ENCODE results near the gene IRF7.
"Not testable (repeated sequence)": the region's sequence is repeated elsewhere in the genome, so short reads cannot be mapped to it uniquely, and the experiment has no call there.

Gene IRF7

DNA sequence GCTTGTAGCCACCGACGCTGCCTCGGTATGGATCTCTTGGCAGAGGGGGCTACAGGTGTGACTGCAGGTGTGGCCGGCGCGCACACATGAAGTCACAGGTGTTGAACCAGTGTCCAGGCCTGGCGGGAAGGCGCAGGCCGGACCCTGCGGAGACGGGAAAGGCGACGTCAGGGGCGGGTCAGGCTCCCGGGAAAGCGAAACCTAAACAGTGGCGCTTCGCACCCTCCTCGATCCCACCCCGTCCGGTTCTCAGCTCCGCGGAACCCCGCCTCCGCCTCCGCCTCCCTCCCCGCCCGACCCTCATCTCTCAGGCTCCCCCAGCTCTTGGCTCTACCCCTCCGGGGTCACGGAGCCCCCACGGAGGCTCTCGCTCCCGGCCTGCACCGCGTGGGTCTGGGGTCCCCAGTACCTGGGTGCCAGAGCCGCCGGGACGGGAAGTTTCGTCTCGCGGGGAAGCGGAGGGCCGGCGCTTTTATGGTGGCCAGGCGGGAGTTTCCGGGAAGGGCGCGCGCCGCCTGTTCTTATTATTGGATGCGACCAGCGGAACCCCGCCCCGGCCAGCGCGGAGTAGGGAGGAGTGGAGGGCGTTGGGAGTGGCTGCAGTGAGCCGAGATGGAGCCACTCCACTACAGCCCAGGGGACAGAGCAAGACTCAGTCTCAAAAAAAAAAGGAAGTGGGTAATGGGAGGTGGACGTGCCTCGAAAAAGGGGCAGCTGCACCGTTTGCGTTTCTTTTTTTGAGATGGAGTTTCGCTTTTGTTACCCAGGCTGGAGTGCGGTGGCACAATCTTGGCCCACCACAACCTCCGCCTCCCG is at the start of gene IRF7:
IRF7 (minus strand) TSS at position 447 of the 816 bp plus-strand sequence. CDS start 586 bp downstream, outside the sequence.
- peak; percentile 65 to 80 (median 74) for DNase-seq

- no peak for DNase-seq
Observed at GRCh38 chr11:665062-665703, 49.4 kb upstream of the IRF7 start.

GRCh38 chr11:662689-663274 is 47.0 kb upstream of the IRF7 start:
- DNase-seq: no peak

GRCh38 chr11:660681-661444 is 45.1 kb upstream of the IRF7 start:
- no peak for DNase-seq

DNA sequence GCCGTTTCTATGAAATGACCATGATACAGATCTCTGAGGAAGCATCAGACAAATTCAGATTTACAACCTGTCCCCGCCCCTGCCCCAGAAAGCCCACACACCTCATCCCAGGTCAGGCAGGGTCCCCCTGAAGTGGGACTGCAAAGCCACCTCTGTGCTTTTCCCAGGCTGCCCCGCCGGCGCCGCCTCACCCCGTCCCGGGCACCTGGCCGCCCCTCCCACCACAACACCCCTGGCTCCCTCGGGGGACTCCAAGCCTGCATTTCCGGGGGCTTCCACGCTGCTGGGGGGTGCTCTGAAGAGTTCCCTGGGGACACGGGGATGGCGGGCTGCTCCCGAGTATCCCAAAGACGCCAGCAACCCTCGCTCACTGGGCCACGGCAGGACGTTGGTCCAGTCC is 44.5 kb upstream of the IRF7 start:
- DNase-seq: no peak

DNA sequence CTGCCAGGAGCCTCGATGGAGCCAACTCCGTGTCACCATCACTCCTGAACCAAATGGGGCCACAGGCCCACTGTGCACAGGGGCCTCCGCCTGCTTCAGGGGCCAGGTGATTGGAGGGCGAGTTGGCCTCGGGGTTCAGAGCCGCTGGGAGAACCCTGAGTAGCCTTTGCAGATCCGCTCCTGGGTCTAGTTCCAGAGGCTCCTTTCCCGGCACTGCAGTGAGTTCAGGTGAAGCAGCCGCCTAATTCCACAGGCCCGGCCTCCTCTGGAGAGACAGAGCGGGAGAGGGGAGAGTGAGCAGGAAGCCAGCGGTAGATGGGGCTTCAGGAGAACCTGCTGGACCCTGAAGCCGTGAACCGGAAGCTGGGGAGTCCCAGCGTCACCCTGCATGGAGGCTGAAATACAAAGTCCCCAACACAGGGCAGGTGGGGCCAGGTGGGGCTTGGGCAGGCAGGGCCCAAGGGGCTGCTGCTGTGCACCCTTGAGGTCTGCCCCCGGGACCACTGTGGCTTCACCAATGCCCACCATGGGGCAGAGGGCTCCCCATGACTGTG is 43.9 kb upstream of the IRF7 start:
- DNase-seq: no peak

DNA sequence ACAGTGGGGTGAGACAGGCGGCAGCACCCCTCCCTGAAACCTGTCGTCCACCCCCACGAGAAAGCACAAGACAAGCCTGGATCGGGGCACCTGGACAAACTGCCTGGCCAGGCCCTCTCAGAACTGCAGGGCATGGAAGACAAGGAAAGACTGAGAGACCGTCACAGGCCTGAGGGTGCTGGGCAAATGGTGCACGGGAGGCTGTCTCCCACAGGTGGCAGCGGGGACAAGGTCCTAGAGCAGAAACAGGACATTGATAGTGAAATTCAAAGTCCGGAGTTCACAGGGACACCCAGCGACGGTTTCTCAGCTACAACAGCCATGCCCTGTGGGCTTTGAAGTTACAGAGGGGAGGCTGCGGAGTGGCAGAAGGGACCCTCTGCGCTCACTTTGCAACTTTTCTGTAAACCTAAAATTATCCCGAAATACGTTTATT is 42.0 kb upstream of the IRF7 start:
- no peak for DNase-seq

DNA sequence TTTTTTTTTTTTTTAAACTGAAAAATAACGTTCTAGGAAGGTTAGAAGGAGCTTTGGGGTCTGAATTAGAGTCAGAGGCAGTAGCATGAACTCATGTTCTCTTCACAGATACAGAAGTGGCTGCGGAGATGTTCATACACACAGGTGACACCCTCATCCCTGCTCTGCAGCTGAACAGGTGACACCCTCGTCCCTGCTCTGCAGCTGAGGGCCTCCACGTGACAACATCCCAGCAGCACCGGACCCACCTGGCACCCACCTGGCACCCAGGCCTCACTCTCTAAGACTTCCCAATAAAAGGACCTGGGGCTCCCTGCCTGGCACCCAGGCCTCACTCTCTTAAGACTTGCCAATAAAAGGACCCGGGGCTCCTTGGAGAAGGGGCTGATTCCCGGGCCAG is 41.1 kb upstream of the IRF7 start:
- no peak for DNase-seq

- DNase-seq: no peak
Observed at GRCh38 chr11:656426-656825, 40.7 kb upstream of the IRF7 start.

DNA sequence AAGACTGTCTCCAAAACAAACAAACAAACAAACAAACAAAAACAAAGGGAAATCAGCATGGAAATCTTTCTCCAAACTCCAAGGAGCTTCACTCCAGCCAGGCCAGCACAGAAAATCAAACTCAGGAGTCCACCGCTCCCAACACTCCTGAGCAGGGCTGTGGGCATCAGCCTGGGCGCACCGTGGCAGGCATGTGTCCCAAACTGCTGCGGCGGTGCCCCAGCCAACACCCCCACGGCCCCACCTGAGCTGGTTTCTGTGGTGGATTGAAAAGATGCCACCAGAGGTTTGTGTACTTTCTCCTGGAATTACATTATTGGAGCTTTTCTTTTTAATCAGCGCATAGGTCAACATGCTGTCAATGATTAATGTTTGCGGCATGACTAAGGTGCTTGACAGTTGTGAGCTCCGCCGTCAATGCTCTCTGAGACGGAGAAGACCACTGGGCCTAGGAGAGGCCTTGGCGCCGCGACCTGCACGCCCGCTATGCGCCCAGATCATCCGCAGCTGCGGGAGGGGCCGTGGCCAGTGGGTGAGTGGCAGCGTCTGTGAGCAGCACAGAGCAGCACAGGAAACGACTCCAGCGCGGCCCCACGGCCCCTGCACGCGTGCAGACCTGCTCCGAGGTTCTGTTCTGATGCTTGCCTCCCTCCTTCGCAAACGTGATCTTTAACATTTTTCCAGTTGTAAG is 39.4 kb upstream of the IRF7 start:
- DNase-seq: no peak

- DNase-seq: not testable (repeated sequence)
Observed at GRCh38 chr11:654444-654843, 38.7 kb upstream of the IRF7 start.

DNA sequence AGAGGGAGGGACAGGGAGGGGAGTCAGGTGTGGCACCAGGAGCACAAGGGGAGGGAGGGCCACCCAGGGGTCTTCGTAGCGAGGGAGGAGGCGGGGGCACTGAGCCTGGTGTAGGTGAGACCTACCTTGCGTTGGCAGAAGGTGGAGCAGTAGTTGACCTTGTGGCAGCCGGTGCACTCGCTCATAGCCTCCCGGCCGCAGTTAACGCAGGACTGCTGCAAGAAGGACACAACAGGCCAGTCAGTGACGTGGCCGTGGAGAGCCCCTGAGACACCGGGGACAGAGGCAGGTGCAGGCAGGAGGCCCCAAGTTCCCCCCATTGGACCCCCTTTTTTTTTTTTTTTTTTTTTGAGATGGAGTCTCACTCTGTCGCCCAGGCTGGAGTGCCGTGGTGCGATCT is 38.1 kb upstream of the IRF7 start:
- DNase-seq: no peak

GRCh38 chr11:653136-653535 is 37.4 kb upstream of the IRF7 start:
- not testable (repeated sequence) for DNase-seq

GRCh38 chr11:650482-650881 is 34.7 kb upstream of the IRF7 start:
- no peak for DNase-seq

- not testable (repeated sequence) for DNase-seq
Observed at GRCh38 chr11:647672-648158, 32.0 kb upstream of the IRF7 start.

DNA sequence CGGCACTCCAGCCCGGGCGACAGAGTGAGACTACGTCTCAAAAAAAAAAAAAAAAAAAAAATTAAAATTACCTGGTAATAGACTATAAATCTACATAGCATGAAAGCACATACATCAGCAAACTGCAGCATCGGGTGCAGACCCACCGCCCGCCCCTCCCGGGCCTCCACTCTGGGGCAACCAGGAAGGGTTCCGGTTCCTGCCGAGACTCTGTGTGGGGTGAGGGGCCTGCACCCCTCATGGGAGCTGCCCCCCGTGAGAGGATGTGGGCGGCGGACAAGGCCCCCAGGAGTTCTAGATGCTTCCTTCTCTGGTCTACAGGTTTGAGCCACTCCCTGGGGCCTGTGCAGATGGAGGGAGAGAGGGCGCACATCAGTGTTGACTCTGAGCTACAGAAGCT is 30.5 kb upstream of the IRF7 start:
- no peak for DNase-seq

GRCh38 chr11:645536-645935 is 29.8 kb upstream of the IRF7 start:
- DNase-seq: no peak

GRCh38 chr11:643849-644738 is 28.3 kb upstream of the IRF7 start:
- DNase-seq: no peak

DNA sequence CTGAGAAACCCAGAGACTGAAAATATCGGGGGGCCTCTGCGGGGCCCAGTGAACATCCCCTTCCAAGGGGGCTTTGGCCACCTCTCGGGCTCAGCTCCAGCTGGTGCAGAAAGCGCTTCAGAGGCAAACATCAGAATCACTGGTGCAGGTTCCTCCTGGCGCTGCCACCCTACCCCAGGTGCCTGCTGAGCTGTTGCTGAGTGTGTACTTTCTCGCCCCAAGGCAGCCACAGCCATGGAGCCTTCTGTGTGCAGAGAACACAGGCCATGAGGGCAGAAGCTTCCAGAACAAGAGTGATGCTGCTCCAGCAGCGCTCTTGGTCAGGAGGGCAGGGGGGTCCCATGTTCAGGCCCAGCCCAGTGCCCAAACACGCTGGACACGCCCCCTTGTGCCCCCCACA is 27.6 kb upstream of the IRF7 start:
- no peak for DNase-seq

- no peak for DNase-seq
Observed at GRCh38 chr11:641806-642370, 26.1 kb upstream of the IRF7 start.
